Upper lobe of left lung (tissue), 4 donors: ENCODE measurements around the gene ADAMTS17.

Experiments
- EP300 ChIP-seq, 4 donors: sonication (generic); formaldehyde crosslinking; IDR thresholded peaks; one replicate each; pipeline ENCODE4 v1.5.1; 2017; ENCODE audit warnings: antibody characterized with exemption in 4 of 4, control low read depth in 2 of 4
- POLR2A ChIP-seq, 4 donors: fragments of 450-650 bp; IDR thresholded peaks; one replicate each; pipeline ENCODE4 v1.5.1; 2016 to 2017; ENCODE audit warnings: antibody characterized with exemption in 4 of 4, mild to moderate bottlenecking in 2 of 4
- TF ChIP-seq, protein P1 (sequence below), 6 experiments: fragments of 450-650 bp in 4 of 6; fragments of 200-600 bp in 2 of 6; sonication (generic) in 2 of 6; IDR thresholded peaks; one replicate each; pipeline ENCODE4 v1.5.1; 2016 to 2019; ENCODE audit warnings: antibody characterized with exemption in 6 of 6

- no peak for TF ChIP-seq POLR2A (IDR thresholded peaks at IDR 0.05)
- TF ChIP-seq EP300 (IDR thresholded peaks at IDR 0.05), result no peak
- TF ChIP-seq, protein P1, sequence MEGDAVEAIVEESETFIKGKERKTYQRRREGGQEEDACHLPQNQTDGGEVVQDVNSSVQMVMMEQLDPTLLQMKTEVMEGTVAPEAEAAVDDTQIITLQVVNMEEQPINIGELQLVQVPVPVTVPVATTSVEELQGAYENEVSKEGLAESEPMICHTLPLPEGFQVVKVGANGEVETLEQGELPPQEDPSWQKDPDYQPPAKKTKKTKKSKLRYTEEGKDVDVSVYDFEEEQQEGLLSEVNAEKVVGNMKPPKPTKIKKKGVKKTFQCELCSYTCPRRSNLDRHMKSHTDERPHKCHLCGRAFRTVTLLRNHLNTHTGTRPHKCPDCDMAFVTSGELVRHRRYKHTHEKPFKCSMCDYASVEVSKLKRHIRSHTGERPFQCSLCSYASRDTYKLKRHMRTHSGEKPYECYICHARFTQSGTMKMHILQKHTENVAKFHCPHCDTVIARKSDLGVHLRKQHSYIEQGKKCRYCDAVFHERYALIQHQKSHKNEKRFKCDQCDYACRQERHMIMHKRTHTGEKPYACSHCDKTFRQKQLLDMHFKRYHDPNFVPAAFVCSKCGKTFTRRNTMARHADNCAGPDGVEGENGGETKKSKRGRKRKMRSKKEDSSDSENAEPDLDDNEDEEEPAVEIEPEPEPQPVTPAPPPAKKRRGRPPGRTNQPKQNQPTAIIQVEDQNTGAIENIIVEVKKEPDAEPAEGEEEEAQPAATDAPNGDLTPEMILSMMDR (IDR thresholded peaks at IDR 0.05), result no peak
Measured at GRCh38 chr15:100337096-100338044, 4.4 kb downstream of the ADAMTS17 start.
